COR-L47 (cell line): Measurements from ENCODE around the gene FA2H.
"Not testable (repeated sequence)": the region's sequence is repeated elsewhere in the genome, so short reads cannot be mapped to it uniquely, and the experiment has no call there.

Source experiments
- DNase-seq: peaks from one replicate; lab custom pipeline; 2025; lab: John Stamatoyannopoulos, UW

Gene FA2H

GRCh38 chr16:74769586-74770190 lies 4.9 kb downstream of the FA2H start:
- DNase-seq, result no peak

GRCh38 chr16:74768239-74768638 lies 6.4 kb downstream of the FA2H start:
- DNase-seq, result no peak

- DNase-seq, result no peak
Observed at GRCh38 chr16:74767749-74768148, 6.9 kb downstream of the FA2H start.

GRCh38 chr16:74766729-74767128 lies 7.9 kb downstream of the FA2H start:
- no peak for DNase-seq

- not testable (repeated sequence) for DNase-seq
Observed at GRCh38 chr16:74764184-74764583, 10.4 kb downstream of the FA2H start.

- DNase-seq, result no peak
Observed at GRCh38 chr16:74761665-74762064, 13.0 kb downstream of the FA2H start.

- no peak for DNase-seq
Observed at GRCh38 chr16:74760007-74760767, 14.4 kb downstream of the FA2H start.

GRCh38 chr16:74759564-74759963 lies 15.1 kb downstream of the FA2H start:
- no peak for DNase-seq

- DNase-seq, result no peak
Observed at GRCh38 chr16:74758801-74759200, 15.8 kb downstream of the FA2H start.

- no peak for DNase-seq
Observed at GRCh38 chr16:74757349-74757748, 17.3 kb downstream of the FA2H start.

- DNase-seq, result no peak
Observed at GRCh38 chr16:74756203-74756602, 18.4 kb downstream of the FA2H start.

GRCh38 chr16:74753180-74753579 lies 21.4 kb downstream of the FA2H start:
- DNase-seq, result no peak

- no peak for DNase-seq
Observed at GRCh38 chr16:74752756-74753155, 21.9 kb downstream of the FA2H start.

- no peak for DNase-seq
Observed at GRCh38 chr16:74752258-74752657, 22.4 kb downstream of the FA2H start.

- DNase-seq, result no peak
Observed at GRCh38 chr16:74751658-74752057, 23.0 kb downstream of the FA2H start.

- DNase-seq, result no peak
Observed at GRCh38 chr16:74749291-74750055, 25.1 kb downstream of the FA2H start.

GRCh38 chr16:74748616-74749026 lies 26.0 kb downstream of the FA2H start:
- DNase-seq, result no peak

GRCh38 chr16:74747716-74748615 lies 26.7 kb downstream of the FA2H start:
- no peak for DNase-seq

- DNase-seq, result no peak
Observed at GRCh38 chr16:74745926-74746325, 28.7 kb downstream of the FA2H start.

- DNase-seq, result no peak
Observed at GRCh38 chr16:74745109-74745615, 29.5 kb downstream of the FA2H start.

- no peak for DNase-seq
Observed at GRCh38 chr16:74744566-74744965, 30.1 kb downstream of the FA2H start.
